CD8-positive, alpha-beta memory T cell (primary cell): ENCODE data around the gene LAMA2. TPM values are rescaled to one million over a fixed set of nuclear protein-coding genes. Genes with fewer than 3 reads are reported as not detected.

Experiments
- CTCF ChIA-PET: fragments of 350-600 bp; sonication (Branson Sonifier 250); formaldehyde crosslinking; loops from one replicate; lab custom pipeline; 2021; ENCODE audit warnings: antibody characterized with exemption; lab: Charles Lee
- POLR2A ChIA-PET: fragments of 350-600 bp; sonication (Branson Sonifier 250); formaldehyde crosslinking; loops from one replicate; lab custom pipeline; 2021; ENCODE audit warnings: antibody characterized with exemption; lab: Charles Lee
- DNase-seq, 5 donors: peaks; one replicate each; pipeline versions ENCODE4 v3.0.0 to v3.0.0-alpha.2; 2020 to 2022; ENCODE audit warnings: mixed read lengths in 1 of 5
- H3K27ac ChIP-seq: one replicate; pipeline ENCODE4 v1.7.0; 2013; ENCODE audit warnings: low read depth, mild to moderate bottlenecking, low read length, moderate library complexity
- H3K27me3 ChIP-seq: 2 replicates; pipeline ENCODE4 v1.7.0; 2013; ENCODE audit warnings: low read length, mild to moderate bottlenecking; ENCODE audit not compliant: insufficient read depth, poor library complexity, severe bottlenecking
- H3K36me3 ChIP-seq: 2 replicates; pipeline ENCODE4 v1.7.0; 2013; ENCODE audit warnings: mild to moderate bottlenecking, low read length, moderate library complexity; ENCODE audit not compliant: insufficient read depth
- H3K4me1 ChIP-seq: 2 replicates; pipeline ENCODE4 v1.7.0; 2013; ENCODE audit warnings: mild to moderate bottlenecking, low read length, moderate library complexity; ENCODE audit not compliant: insufficient read depth
- H3K4me3 ChIP-seq: 2 replicates; pipeline ENCODE4 v1.7.0; 2013; ENCODE audit warnings: mild to moderate bottlenecking, low read length
- H3K9me3 ChIP-seq: 2 replicates; pipeline ENCODE4 v1.7.0; 2013; ENCODE audit warnings: mild to moderate bottlenecking, low read length
- H3K27ac Mint-ChIP-seq, 8 donors: one replicate each; pipeline ENCODE4 v1.8.0; 2020 to 2021; ENCODE audit warnings: mixed read lengths in 8 of 8, mild to moderate bottlenecking in 6 of 8, inconsistent platforms in 3 of 8, moderate library complexity in 3 of 8
- H3K27me3 Mint-ChIP-seq, 2 donors: one replicate each; pipeline ENCODE4 v1.8.0; 2020 to 2021; ENCODE audit warnings: mixed read lengths in 2 of 2, mild to moderate bottlenecking in 1 of 2, moderate library complexity in 1 of 2
- H3K36me3 Mint-ChIP-seq, 3 donors: one replicate each; pipeline ENCODE4 v1.8.0; 2020 to 2021; ENCODE audit warnings: mixed read lengths in 3 of 3, inconsistent platforms in 1 of 3, mild to moderate bottlenecking in 1 of 3
- H3K4me1 Mint-ChIP-seq, 3 donors: one replicate each; pipeline ENCODE4 v1.8.0; 2020 to 2021; ENCODE audit warnings: mixed read lengths in 3 of 3, inconsistent platforms in 1 of 3, mild to moderate bottlenecking in 1 of 3
- H3K4me3 Mint-ChIP-seq, 7 donors: one replicate each; pipeline ENCODE4 v1.8.0; 2020 to 2021; ENCODE audit warnings: mixed read lengths in 7 of 7, mild to moderate bottlenecking in 6 of 7, moderate library complexity in 4 of 7, inconsistent platforms in 2 of 7
- H3K9me3 Mint-ChIP-seq, 5 donors: one replicate each; pipeline ENCODE4 v1.8.0; 2020 to 2022; ENCODE audit warnings: mixed read lengths in 5 of 5, mild to moderate bottlenecking in 3 of 5, moderate library complexity in 2 of 5, inconsistent platforms in 1 of 5
- polyA plus RNA-seq: library from polyadenylated mRNA; unstranded; fragments of 300-500 nt; fragmentation: Illumina TruSeq; gene quantifications from one replicate; pipeline ENCODE4 v1.2.3, GENCODE V29; 2021
- total RNA-seq, 2 experiments: library from RNA; stranded (reverse); gene quantifications; one replicate each; pipeline ENCODE4 v1.2.3, GENCODE V29; 2021

Gene LAMA2
- total and polyA plus RNA-seq, 3 experiments from 2014 or later, result 0.09 to 0.96 (median 0.45) TPM

DNA sequence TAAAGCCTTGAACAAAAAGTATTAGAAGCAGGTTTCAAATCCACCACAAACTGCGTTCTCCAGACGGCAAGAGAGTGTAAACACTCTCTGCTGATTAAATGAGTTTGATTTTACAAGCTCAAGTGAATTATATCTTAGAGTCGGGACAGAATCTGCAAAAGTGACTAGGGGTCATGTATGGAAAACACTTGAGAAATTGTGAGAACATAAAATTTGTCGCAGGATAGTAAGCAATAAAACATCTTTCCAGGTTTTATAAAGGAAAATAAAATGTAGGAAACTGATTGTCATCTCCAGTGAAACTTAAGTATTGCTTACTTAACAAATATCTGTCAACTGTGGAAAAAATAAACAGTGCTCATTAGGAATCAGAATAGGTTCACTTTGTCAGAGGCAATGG lies 452.9 kb downstream of the LAMA2 start:
- ChIA-PET POLR2A (no interaction called here), CTCF (no interaction called here)
- Histone ChIP-seq H3K27ac (no peak overlapping the region), H3K27me3 (no peaks in the 10 kb centered on the region), H3K4me1 (no peaks in the 10 kb centered on the region), H3K4me3 (no peak overlapping the region), H3K36me3 (no peaks in the 10 kb centered on the region), H3K9me3 (no peaks in the 10 kb centered on the region)
- peak overlapping the region in 1 of 8 donors; percentile 12 for H3K27ac Mint-ChIP-seq
- no peaks in the 10 kb centered on the region for H3K9me3 Mint-ChIP-seq
- no peaks in the 10 kb centered on the region for H3K4me1 Mint-ChIP-seq
- H3K36me3 Mint-ChIP-seq, result peaks cover 0 to 2% (median 0%) of the 10 kb centered on the region in 3 donors
- no peak overlapping the region for H3K4me3 Mint-ChIP-seq
- H3K27me3 Mint-ChIP-seq, result peaks cover 4 to 36% of the 10 kb centered on the region in 2 donors
- no peak for DNase-seq

DNA sequence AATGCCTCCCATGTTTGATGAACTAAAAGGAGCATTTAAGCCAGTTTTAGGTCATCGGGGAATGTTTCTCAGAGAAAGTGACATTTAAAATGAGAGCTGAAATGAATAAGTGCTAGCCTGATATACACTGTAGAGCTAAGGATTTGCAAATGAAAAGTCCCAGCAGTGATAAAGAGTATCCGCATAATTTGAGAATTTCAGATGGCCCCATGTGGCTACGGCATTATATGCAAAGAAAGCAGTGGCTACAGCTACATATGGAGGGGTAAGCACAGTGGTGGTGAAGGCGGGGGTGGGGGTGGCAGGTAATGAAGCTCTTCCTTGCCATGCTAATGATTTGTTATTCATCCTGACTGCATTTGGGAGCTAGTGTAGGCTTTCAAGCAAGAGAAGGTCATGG lies 455.7 kb downstream of the LAMA2 start:
- Mint-ChIP-seq H3K4me3 (no peak overlapping the region), H3K36me3 (peaks cover 0 to 2% (median 0%) of the 10 kb centered on the region in 3 donors), H3K9me3 (no peaks in the 10 kb centered on the region), H3K27me3 (peaks cover 4 to 44% of the 10 kb centered on the region in 2 donors), H3K4me1 (no peaks in the 10 kb centered on the region), H3K27ac (no peak overlapping the region)
- no peaks in the 10 kb centered on the region for H3K4me1 ChIP-seq
- CTCF ChIA-PET, result no interaction called here
- POLR2A ChIA-PET, result no interaction called here
- H3K27ac ChIP-seq, result no peak overlapping the region
- no peaks in the 10 kb centered on the region for H3K27me3 ChIP-seq
- no peak overlapping the region for H3K4me3 ChIP-seq
- H3K36me3 ChIP-seq, result no peaks in the 10 kb centered on the region
- DNase-seq, result no peak
- H3K9me3 ChIP-seq, result no peaks in the 10 kb centered on the region

DNA sequence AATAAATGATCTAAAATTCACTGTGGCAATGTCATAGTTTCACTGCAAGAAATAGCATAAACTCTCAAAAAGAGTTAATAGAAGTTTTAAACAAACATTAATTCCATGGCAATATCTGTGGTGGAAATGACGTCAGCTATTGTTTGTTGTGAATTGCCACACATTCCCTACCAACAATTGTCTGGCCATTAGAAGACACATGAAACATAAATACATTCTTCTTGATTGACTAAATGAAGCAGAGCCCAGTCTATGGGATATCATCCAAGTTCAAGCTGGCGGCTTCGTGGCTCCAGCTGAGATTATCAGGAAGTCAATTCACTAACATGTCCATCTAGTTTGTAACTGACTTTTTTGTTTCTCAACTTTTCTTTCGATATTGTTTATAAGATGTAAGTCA lies 458.0 kb downstream of the LAMA2 start:
- H3K4me3 Mint-ChIP-seq, result no peak overlapping the region
- no peaks in the 10 kb centered on the region for H3K9me3 ChIP-seq
- H3K4me1 ChIP-seq, result no peaks in the 10 kb centered on the region
- H3K27ac Mint-ChIP-seq, result no peak overlapping the region
- H3K9me3 Mint-ChIP-seq, result no peaks in the 10 kb centered on the region
- POLR2A ChIA-PET, result no interaction called here
- peaks cover 0 to 4% (median 0%) of the 10 kb centered on the region in 3 donors for H3K36me3 Mint-ChIP-seq
- H3K27me3 Mint-ChIP-seq, result peaks cover 2 to 45% of the 10 kb centered on the region in 2 donors
- no peaks in the 10 kb centered on the region for H3K4me1 Mint-ChIP-seq
- H3K4me3 ChIP-seq, result no peak overlapping the region
- no peaks in the 10 kb centered on the region for H3K27me3 ChIP-seq
- H3K36me3 ChIP-seq, result no peaks in the 10 kb centered on the region
- CTCF ChIA-PET, result no interaction called here
- H3K27ac ChIP-seq, result no peak overlapping the region
- no peak for DNase-seq

DNA sequence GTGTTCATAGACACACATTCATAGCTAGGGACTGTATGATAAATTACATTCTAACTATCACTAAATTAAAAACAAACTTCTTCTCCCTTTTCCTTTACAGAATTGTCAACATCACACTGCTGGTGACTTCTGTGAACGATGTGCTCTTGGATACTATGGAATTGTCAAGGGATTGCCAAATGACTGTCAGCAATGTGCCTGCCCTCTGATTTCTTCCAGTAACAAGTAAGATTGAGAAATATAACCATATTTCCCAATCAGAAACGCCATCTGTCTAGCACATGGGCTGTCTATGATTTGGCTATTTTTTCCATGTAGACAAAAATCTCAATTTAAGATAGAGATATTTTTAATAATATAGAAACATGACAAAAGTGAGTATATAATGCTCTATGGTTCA lies 459.3 kb downstream of the LAMA2 start:
- Histone ChIP-seq H3K4me1 (no peaks in the 10 kb centered on the region), H3K27ac (no peak overlapping the region), H3K36me3 (no peaks in the 10 kb centered on the region), H3K9me3 (no peaks in the 10 kb centered on the region), H3K27me3 (no peaks in the 10 kb centered on the region), H3K4me3 (no peak overlapping the region)
- Mint-ChIP-seq H3K27me3 (peaks cover 2 to 42% of the 10 kb centered on the region in 2 donors), H3K36me3 (peaks cover 0 to 4% (median 0%) of the 10 kb centered on the region in 3 donors), H3K27ac (no peak overlapping the region), H3K4me3 (no peak overlapping the region), H3K9me3 (no peaks in the 10 kb centered on the region), H3K4me1 (no peaks in the 10 kb centered on the region)
- CTCF ChIA-PET, result no interaction called here
- no peak for DNase-seq
- POLR2A ChIA-PET, result no interaction called here

DNA sequence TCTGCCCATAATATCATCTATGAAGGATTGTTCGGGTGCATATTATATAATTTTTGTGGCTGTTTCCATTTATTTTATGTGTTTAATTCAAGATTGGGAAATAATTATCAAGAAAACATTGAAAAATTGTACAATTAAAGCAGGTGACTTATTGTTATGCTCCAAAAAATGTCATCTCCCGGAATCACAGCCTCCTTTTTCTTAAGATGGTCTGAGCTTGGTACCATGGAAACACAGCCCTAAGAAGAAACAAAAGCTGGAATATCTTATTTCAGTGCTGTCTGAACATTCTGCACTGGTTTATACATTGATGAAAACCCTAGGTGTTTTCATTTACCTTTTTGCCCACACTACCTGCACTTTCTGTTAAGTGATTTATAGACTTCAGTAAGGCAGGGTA lies 459.9 kb downstream of the LAMA2 start:
- no peaks in the 10 kb centered on the region for H3K27me3 ChIP-seq
- H3K9me3 ChIP-seq, result no peaks in the 10 kb centered on the region
- no peaks in the 10 kb centered on the region for H3K36me3 ChIP-seq
- Mint-ChIP-seq H3K27ac (no peak overlapping the region), H3K4me1 (no peaks in the 10 kb centered on the region), H3K27me3 (peaks cover 2 to 40% of the 10 kb centered on the region in 2 donors), H3K4me3 (no peak overlapping the region), H3K9me3 (no peaks in the 10 kb centered on the region), H3K36me3 (peaks cover 0 to 4% (median 0%) of the 10 kb centered on the region in 3 donors)
- no peak for DNase-seq
- H3K27ac ChIP-seq, result no peak overlapping the region
- no peak overlapping the region for H3K4me3 ChIP-seq
- ChIA-PET POLR2A (no interaction called here), CTCF (no interaction called here)
- no peaks in the 10 kb centered on the region for H3K4me1 ChIP-seq

DNA sequence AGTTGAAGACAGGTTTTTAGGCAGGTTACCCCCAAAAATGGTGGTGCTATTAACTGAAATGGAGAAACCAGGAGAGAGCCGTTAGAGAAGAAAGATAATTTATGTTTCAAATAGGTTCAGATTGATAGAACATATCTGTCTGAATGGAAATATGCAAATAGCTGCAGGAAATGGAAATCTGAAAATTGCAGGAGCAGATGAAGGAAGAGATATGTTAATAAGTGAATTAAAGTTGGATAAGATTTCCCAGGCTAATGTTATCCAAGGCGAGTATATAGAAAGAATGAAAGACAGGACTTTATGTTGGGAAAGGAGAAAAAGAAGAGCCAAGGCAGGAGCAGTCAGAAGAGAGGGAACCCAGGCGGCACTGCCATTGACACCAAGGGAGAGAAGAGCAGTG lies 461.4 kb downstream of the LAMA2 start:
- no peaks in the 10 kb centered on the region for H3K4me1 ChIP-seq
- CTCF ChIA-PET, result no interaction called here
- no peak overlapping the region for H3K4me3 ChIP-seq
- no peaks in the 10 kb centered on the region for H3K4me1 Mint-ChIP-seq
- H3K36me3 ChIP-seq, result no peaks in the 10 kb centered on the region
- no peaks in the 10 kb centered on the region for H3K27me3 ChIP-seq
- POLR2A ChIA-PET, result no interaction called here
- H3K9me3 Mint-ChIP-seq, result no peaks in the 10 kb centered on the region
- no peak for DNase-seq
- peaks cover 0 to 4% (median 0%) of the 10 kb centered on the region in 3 donors for H3K36me3 Mint-ChIP-seq
- no peak overlapping the region for H3K4me3 Mint-ChIP-seq
- no peaks in the 10 kb centered on the region for H3K9me3 ChIP-seq
- no peak overlapping the region for H3K27ac ChIP-seq
- H3K27me3 Mint-ChIP-seq, result peaks cover 2 to 30% of the 10 kb centered on the region in 2 donors
- H3K27ac Mint-ChIP-seq, result no peak overlapping the region

DNA sequence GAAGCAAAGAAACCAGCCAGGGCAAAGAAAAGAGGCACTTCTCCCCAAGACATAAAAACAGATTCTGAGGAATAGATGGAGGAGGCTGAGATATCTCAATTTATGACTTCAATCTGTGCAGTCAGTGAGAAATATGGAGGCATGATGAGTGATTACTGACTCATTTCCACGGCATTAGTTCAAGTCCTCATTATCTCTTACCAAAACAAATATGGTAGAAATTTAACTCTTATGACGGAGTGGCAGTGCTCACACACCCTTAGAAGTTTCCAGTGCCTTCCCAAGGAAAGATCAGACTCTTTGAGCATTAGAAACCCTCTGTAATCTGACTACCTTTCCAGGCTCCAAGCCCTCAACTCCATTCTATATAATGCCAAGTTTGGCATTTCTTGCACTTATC lies 463.0 kb downstream of the LAMA2 start:
- Histone ChIP-seq H3K27me3 (no peaks in the 10 kb centered on the region), H3K9me3 (no peaks in the 10 kb centered on the region), H3K27ac (no peak overlapping the region), H3K4me3 (no peak overlapping the region), H3K36me3 (no peaks in the 10 kb centered on the region), H3K4me1 (no peaks in the 10 kb centered on the region)
- H3K36me3 Mint-ChIP-seq, result peaks cover 0 to 2% (median 0%) of the 10 kb centered on the region in 3 donors
- H3K27ac Mint-ChIP-seq, result no peak overlapping the region
- CTCF ChIA-PET, result no interaction called here
- H3K4me3 Mint-ChIP-seq, result no peak overlapping the region
- no peaks in the 10 kb centered on the region for H3K4me1 Mint-ChIP-seq
- peaks cover 0 to 22% of the 10 kb centered on the region in 2 donors for H3K27me3 Mint-ChIP-seq
- DNase-seq, result no peak
- H3K9me3 Mint-ChIP-seq, result no peaks in the 10 kb centered on the region
- POLR2A ChIA-PET, result no interaction called here

DNA sequence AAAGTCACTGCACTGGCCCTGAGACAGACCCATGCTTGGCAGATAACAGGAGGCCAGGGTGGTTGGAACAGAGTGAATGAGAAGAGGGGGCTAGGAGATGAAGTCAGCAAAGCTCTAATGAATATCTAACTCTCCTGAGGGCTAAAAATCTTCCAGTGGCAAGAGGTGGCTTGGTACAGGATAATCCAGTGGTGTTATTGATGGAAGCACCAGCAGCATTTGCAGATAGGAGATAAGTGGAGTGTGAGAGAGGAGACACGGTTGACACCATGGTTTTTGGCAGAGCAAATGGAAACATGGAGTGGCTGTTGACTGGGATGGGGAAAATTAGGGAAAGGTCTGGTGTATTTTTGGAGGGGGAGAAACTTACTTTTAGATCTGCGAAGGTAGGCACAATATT lies 464.0 kb downstream of the LAMA2 start:
- Histone ChIP-seq H3K4me3 (no peak overlapping the region), H3K36me3 (no peaks in the 10 kb centered on the region), H3K27me3 (no peaks in the 10 kb centered on the region), H3K9me3 (no peaks in the 10 kb centered on the region), H3K27ac (no peak overlapping the region), H3K4me1 (no peaks in the 10 kb centered on the region)
- Mint-ChIP-seq H3K9me3 (no peaks in the 10 kb centered on the region), H3K27me3 (peaks cover 0 to 16% of the 10 kb centered on the region in 2 donors), H3K4me3 (no peak overlapping the region), H3K36me3 (peaks cover 0 to 2% (median 0%) of the 10 kb centered on the region in 3 donors), H3K4me1 (no peaks in the 10 kb centered on the region), H3K27ac (no peak overlapping the region)
- POLR2A ChIA-PET, result no interaction called here
- DNase-seq, result no peak
- CTCF ChIA-PET, result no interaction called here

DNA sequence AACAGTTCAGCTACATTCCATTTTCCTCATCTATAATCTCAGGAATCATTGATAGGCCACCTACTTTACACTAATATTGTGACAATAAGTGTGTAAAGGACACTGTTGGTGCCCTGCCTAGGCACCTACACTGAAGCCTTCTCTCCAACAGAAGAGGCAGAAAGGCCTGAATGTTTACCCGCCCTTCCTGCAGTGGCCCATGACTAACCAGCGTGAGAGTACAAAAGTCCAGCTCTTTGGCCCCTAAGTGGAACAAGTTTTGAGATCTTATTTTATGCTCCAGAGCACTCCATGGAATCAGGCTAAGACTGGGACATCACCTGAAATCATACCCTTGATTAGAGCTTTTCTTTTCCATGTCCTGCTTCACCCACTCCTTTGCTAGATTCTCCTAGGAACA lies 467.3 kb downstream of the LAMA2 start:
- POLR2A ChIA-PET, result no interaction called here
- Histone ChIP-seq H3K4me1 (no peaks in the 10 kb centered on the region), H3K9me3 (no peaks in the 10 kb centered on the region), H3K36me3 (no peaks in the 10 kb centered on the region), H3K4me3 (no peak overlapping the region), H3K27ac (no peak overlapping the region), H3K27me3 (no peaks in the 10 kb centered on the region)
- H3K27me3 Mint-ChIP-seq, result peaks cover 0 to 9% of the 10 kb centered on the region in 2 donors
- no peak overlapping the region for H3K4me3 Mint-ChIP-seq
- H3K4me1 Mint-ChIP-seq, result no peaks in the 10 kb centered on the region
- H3K27ac Mint-ChIP-seq, result no peak overlapping the region
- H3K9me3 Mint-ChIP-seq, result no peaks in the 10 kb centered on the region
- no peaks in the 10 kb centered on the region for H3K36me3 Mint-ChIP-seq
- CTCF ChIA-PET, result interaction anchor here (1.7 kb wide), 1 partner anchor 20 kb away, joined by 7 read pairs; no protein-coding TSS in a partner anchor
- DNase-seq, result no peak
